ENCODE results near the gene KCNQ5.
"Not testable (repeated sequence)": the region's sequence is repeated elsewhere in the genome, so short reads cannot be mapped to it uniquely, and the experiment has no call there.

- TF ChIP-seq, protein P1, sequence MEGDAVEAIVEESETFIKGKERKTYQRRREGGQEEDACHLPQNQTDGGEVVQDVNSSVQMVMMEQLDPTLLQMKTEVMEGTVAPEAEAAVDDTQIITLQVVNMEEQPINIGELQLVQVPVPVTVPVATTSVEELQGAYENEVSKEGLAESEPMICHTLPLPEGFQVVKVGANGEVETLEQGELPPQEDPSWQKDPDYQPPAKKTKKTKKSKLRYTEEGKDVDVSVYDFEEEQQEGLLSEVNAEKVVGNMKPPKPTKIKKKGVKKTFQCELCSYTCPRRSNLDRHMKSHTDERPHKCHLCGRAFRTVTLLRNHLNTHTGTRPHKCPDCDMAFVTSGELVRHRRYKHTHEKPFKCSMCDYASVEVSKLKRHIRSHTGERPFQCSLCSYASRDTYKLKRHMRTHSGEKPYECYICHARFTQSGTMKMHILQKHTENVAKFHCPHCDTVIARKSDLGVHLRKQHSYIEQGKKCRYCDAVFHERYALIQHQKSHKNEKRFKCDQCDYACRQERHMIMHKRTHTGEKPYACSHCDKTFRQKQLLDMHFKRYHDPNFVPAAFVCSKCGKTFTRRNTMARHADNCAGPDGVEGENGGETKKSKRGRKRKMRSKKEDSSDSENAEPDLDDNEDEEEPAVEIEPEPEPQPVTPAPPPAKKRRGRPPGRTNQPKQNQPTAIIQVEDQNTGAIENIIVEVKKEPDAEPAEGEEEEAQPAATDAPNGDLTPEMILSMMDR (IDR thresholded peaks at IDR 0.05), result not testable (repeated sequence)
- not testable (repeated sequence) for TF ChIP-seq POLR2A (IDR thresholded peaks at IDR 0.05)
These were observed 612.1 kb downstream of the KCNQ5 start for GRCh38 chr6:73233971-73234370.
